Breast epithelium (tissue), 4 donors: ENCODE data around the gene PHTF2. TPM values are rescaled to one million over a fixed set of nuclear protein-coding genes. Genes with fewer than 3 reads are reported as not detected.

Source experiments
- DNase-seq, 2 donors: peaks; one replicate each; pipeline ENCODE4 v3.0.0-alpha.2; 2019; ENCODE audit warnings: low spot score in 2 of 2
- H3K27ac ChIP-seq, 2 donors: fragments of 200-600 bp; sonication (generic) in 1 of 2; one replicate each; pipeline ENCODE4 v1.5.1; 2016 to 2019; ENCODE audit warnings: mild to moderate bottlenecking in 1 of 2
- H3K27me3 ChIP-seq, 2 donors: fragments of 200-600 bp; sonication (generic) in 1 of 2; one replicate each; pipeline versions ENCODE4 v1.5.1 to v1.6.0; 2017 to 2019; ENCODE audit warnings: control low read depth in 1 of 2, mild to moderate bottlenecking in 1 of 2
- H3K36me3 ChIP-seq: fragments of 200-600 bp; one replicate; pipeline ENCODE4 v1.5.1; 2019
- H3K4me1 ChIP-seq, 2 donors: fragments of 200-600 bp; sonication (generic); one replicate each; pipeline ENCODE4 v1.5.1; 2016 to 2019; ENCODE audit warnings: control low read depth in 1 of 2
- H3K4me3 ChIP-seq, 3 donors: fragments of 200-600 bp; sonication (generic); 1 replicate in 2 of 3; 2 replicates in 1 of 3; pipeline ENCODE4 v1.5.1; 2016 to 2019; ENCODE audit warnings: mild to moderate bottlenecking in 3 of 3, moderate library complexity in 2 of 3
- H3K9me3 ChIP-seq, 2 donors: fragments of 200-600 bp; sonication (generic) in 1 of 2; one replicate each; pipeline ENCODE4 v1.5.1; 2016 to 2019; ENCODE audit warnings: control low read depth in 1 of 2
- CTCF ChIP-seq, 3 donors: fragments of 450-650 bp; IDR thresholded peaks; one replicate each; pipeline ENCODE4 v1.5.1; 2016 to 2017; ENCODE audit warnings: antibody characterized with exemption in 3 of 3, mild to moderate bottlenecking in 3 of 3, moderate library complexity in 3 of 3
- POLR2A ChIP-seq: fragments of 450-650 bp; IDR thresholded peaks from one replicate; pipeline ENCODE4 v1.6.1; 2016; ENCODE audit warnings: antibody characterized with exemption, mild to moderate bottlenecking, moderate library complexity
- POLR2AphosphoS5 ChIP-seq, 3 donors: sonication (generic); formaldehyde crosslinking; IDR thresholded peaks; one replicate each; pipeline ENCODE4 v1.6.1; 2017; ENCODE audit warnings: antibody characterized with exemption in 3 of 3
- intact Hi-C: fragments of 100-400 bp; cut with DNase I; formaldehyde crosslinking; loops from one replicate; pipeline ENCODE4 v1.15.1; 2023; ENCODE audit warnings: low total_unique reads
- total RNA-seq, 3 donors: library from RNA; depleted of rRNA; stranded (reverse); fragments of >200 nt; gene quantifications; one replicate each; pipeline ENCODE4 v1.1.0, GENCODE V29; 2016

PHTF2 gene
- total RNA-seq, 3 donors from 2014 or later: 17.0 to 23.5 (median 19.2) TPM

DNA sequence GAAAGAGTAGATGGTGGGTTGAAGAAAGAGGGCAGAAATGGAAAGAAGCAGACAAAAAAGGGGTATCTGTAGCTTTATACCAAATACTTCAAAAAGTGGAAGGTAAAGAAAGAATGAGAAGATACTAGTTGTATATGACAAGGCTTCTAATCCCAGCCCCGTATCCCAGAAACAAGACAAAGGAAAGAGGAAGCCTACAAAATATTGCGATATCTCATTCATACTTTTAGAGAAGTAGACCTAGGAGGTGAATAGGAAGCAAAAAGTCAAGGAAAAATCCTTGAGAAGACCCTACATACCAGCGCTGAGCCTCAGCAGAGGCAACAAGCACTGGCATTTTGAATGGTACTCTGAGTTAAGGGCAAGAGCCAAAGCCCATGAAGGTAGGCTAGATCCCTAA is 26.6 kb downstream of the PHTF2 start:
- Histone ChIP-seq H3K4me1 (no peaks in the 10 kb centered on the region), H3K9me3 (peaks cover 23 to 30% of the 10 kb centered on the region in 2 donors), H3K4me3 (no peak overlapping the region), H3K36me3 (no peaks in the 10 kb centered on the region), H3K27ac (no peak overlapping the region), H3K27me3 (no peaks in the 10 kb centered on the region)
- intact Hi-C loops: no loop called here
- no peak for TF ChIP-seq POLR2AphosphoS5 (IDR thresholded peaks at IDR 0.05)
- no peak for TF ChIP-seq POLR2A
- TF ChIP-seq CTCF (IDR thresholded peaks at IDR 0.05): no peak
- no peak for DNase-seq

GRCh38 chr7:77826300-77826699 is 27.7 kb downstream of the PHTF2 start:
- H3K27ac ChIP-seq: no peak overlapping the region
- H3K4me1 ChIP-seq: no peaks in the 10 kb centered on the region
- H3K27me3 ChIP-seq: no peaks in the 10 kb centered on the region
- TF ChIP-seq CTCF (IDR thresholded peaks at IDR 0.05) (no peak), POLR2AphosphoS5 (IDR thresholded peaks at IDR 0.05) (no peak), POLR2A (no peak)
- intact Hi-C loops: no loop called here
- H3K36me3 ChIP-seq: no peaks in the 10 kb centered on the region
- peaks cover 14 to 18% of the 10 kb centered on the region in 2 donors for H3K9me3 ChIP-seq
- H3K4me3 ChIP-seq: no peak overlapping the region
- DNase-seq: no peak

GRCh38 chr7:77827999-77828398 is 29.4 kb downstream of the PHTF2 start:
- Histone ChIP-seq H3K9me3 (peaks cover 0 to 7% of the 10 kb centered on the region in 2 donors), H3K27ac (no peak overlapping the region), H3K36me3 (no peaks in the 10 kb centered on the region), H3K27me3 (no peaks in the 10 kb centered on the region), H3K4me1 (no peaks in the 10 kb centered on the region), H3K4me3 (no peak overlapping the region)
- TF ChIP-seq POLR2AphosphoS5 (IDR thresholded peaks at IDR 0.05) (no peak), POLR2A (no peak), CTCF (IDR thresholded peaks at IDR 0.05) (no peak)
- intact Hi-C loops: no loop called here
- no peak for DNase-seq

DNA sequence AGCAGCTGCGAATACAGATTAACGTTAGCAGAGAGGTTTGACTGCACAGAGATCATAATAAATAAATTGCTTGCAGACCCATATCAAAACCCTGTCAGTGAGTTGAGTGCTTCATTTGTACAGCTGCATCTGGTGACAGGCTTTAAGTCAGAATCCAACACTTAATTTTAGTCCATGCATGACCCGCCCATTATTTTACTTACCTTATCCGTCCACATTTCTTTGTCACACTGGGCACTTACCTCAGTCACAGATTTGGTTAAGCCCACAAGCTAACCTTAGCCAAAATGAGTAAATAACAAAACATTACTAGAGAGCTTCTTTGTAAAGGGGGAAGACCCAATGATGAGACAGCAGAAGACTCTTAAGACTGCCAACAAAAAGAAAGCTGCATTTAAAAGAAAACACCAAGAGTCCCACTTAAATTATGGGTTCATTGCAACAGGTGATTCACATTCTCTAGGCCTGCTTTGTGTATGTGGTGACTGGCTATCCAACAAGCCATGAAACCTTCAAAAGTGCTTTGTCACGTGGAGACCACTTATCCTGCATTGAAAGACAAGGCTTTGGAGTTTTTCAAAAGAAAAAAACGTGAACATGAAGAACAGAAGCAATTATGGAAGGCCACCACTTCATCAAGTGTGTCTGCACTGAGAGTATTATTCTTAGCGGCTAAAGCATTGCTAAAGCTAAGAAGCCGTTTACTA is 32.2 kb downstream of the PHTF2 start:
- intact Hi-C loops: no loop called here
- Histone ChIP-seq H3K27ac (no peak overlapping the region), H3K4me3 (no peak overlapping the region), H3K36me3 (no peaks in the 10 kb centered on the region), H3K9me3 (peaks cover 0 to 7% of the 10 kb centered on the region in 2 donors), H3K27me3 (no peaks in the 10 kb centered on the region), H3K4me1 (no peaks in the 10 kb centered on the region)
- no peak for DNase-seq
- TF ChIP-seq POLR2A: no peak
- TF ChIP-seq CTCF (IDR thresholded peaks at IDR 0.05): no peak
- TF ChIP-seq POLR2AphosphoS5 (IDR thresholded peaks at IDR 0.05): no peak

- H3K27me3 ChIP-seq: no peaks in the 10 kb centered on the region
- no peak overlapping the region for H3K27ac ChIP-seq
- H3K9me3 ChIP-seq: peaks cover 0 to 3% of the 10 kb centered on the region in 2 donors
- no peak overlapping the region for H3K4me3 ChIP-seq
- DNase-seq: no peak
- H3K36me3 ChIP-seq: no peaks in the 10 kb centered on the region
- no peaks in the 10 kb centered on the region for H3K4me1 ChIP-seq
- TF ChIP-seq POLR2A (no peak), CTCF (IDR thresholded peaks at IDR 0.05) (no peak), POLR2AphosphoS5 (IDR thresholded peaks at IDR 0.05) (no peak)
- intact Hi-C loops: no loop called here
Measured at GRCh38 chr7:77831481-77831880, 32.9 kb downstream of the PHTF2 start.
